ENCODE results near the gene MRPS25. TPM values are rescaled to one million over a fixed set of nuclear protein-coding genes. Genes with fewer than 3 reads are reported as not detected.
A peak's percentile ranks its signal among the peaks of the same experiment; 100 is the strongest.

MRPS25 gene
- total RNA-seq, 1 donor = 9.5 TPM

- H3K4me3 ChIP-seq (ENCODE audit: low read depth, low read length) = no peak overlapping the region
- TF ChIP-seq CTCF (IDR thresholded peaks at IDR 0.05; ENCODE audit: insufficient read depth, low read depth, low read length) = peak; percentile 95
- DNase-seq (ENCODE audit: low read depth) = peak; percentile 80
These were observed 43.0 kb upstream of the MRPS25 start for GRCh38 chr3:15108082-15108545.

DNA sequence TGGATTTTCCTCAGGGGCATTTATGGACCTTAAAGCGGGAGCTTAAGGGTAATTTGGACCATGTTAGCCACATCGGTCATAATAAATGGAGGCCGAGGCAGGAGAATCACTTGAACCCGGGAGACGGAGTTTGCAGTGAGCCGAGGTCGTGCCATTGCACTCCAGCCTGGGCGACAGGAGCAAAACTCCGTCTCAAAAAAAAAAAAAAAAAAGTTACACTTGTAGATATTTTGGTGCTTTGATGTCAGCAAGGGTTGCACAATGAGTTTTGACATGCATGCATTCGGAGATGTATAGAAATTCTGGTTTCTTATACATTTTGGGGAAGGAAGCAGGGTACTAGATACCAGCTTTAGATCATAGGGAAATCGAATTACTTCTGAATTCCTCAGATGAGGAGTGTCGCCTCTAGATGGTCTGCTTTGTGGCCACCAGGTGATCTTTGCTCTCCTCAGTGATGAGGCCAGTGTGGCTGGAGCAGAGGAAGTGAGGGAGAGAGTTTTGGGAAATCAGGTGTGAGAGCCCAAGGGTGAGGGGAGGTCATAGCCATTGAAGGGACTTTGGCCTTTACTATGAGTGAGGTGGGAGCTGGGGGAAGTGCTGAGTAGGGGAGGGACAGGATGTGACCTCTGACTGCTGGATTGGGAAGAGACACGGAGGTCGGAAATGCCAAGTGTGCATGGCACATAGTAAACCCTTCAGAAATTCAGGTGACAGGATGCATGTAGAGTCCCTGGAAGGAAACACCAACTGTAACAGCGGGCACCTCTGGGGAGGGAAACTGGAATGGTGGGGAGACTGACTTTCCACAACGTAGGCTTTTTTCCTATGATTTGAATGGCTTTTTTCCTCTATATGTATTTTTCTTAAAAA lies 42.2 kb upstream of the MRPS25 start:
- no peak for DNase-seq (ENCODE audit: low read depth)
- H3K4me3 ChIP-seq (ENCODE audit: low read depth, low read length) = no peak overlapping the region
- no peak for TF ChIP-seq CTCF (IDR thresholded peaks at IDR 0.05; ENCODE audit: insufficient read depth, low read depth, low read length)

- DNase-seq (ENCODE audit: low read depth) = no peak
- H3K4me3 ChIP-seq (ENCODE audit: low read depth, low read length) = no peak overlapping the region
- no peak for TF ChIP-seq CTCF (IDR thresholded peaks at IDR 0.05; ENCODE audit: insufficient read depth, low read depth, low read length)
These were observed 37.7 kb upstream of the MRPS25 start for GRCh38 chr3:15102836-15103235.

DNA sequence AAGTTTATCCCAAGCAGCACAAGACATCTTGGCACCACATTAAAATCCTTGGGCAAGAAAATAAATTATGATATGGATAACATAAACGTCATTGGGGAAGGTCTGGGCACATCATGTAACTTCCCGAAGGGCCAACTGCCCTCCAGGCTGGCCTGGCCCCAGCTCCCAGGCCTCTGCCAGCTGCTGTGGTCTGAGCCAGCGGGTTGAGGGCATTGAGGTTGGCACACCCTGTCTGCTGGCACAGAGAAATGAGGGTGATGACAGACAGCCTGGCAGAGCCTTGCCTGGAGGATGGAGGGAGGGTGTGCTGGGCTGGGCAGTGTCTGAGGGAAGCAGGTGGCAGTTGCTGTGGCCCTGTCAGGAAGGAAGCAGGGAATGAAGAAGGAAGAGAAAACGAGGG lies 37.1 kb upstream of the MRPS25 start:
- TF ChIP-seq CTCF (IDR thresholded peaks at IDR 0.05; ENCODE audit: insufficient read depth, low read depth, low read length) = no peak
- no peak for DNase-seq (ENCODE audit: low read depth)
- no peak overlapping the region for H3K4me3 ChIP-seq (ENCODE audit: low read depth, low read length)

GRCh38 chr3:15099364-15100098 lies 34.4 kb upstream of the MRPS25 start:
- no peak for DNase-seq (ENCODE audit: low read depth)
- peak overlapping the region; percentile 96 for H3K4me3 ChIP-seq (ENCODE audit: low read depth, low read length)
- TF ChIP-seq CTCF (IDR thresholded peaks at IDR 0.05; ENCODE audit: insufficient read depth, low read depth, low read length) = no peak

GRCh38 chr3:15098503-15099363 lies 33.6 kb upstream of the MRPS25 start, which contains the start of gene RBSN:
Gene RBSN (minus strand): TSS chr3:15099148. CDS start chr3:15096120, 3,028 bp downstream.
- peak within 1 kb of the TSS; percentile 96 for H3K4me3 ChIP-seq (ENCODE audit: low read depth, low read length)
- TF ChIP-seq CTCF (IDR thresholded peaks at IDR 0.05; ENCODE audit: insufficient read depth, low read depth, low read length) = no peak
- peak; percentile 94 for DNase-seq (ENCODE audit: low read depth)

All from fibroblast of villous mesenchyme (primary cell).